Stimulated activated CD8-positive, alpha-beta memory T cell treated with anti-CD3 and anti-CD28 coated beads, Interleukin-2, amount 100 ng/mL, for 1 hour (primary cell): ENCODE results near the gene LRBA.

Experiments
- DNase-seq, 2 donors: peaks; one replicate each; pipeline ENCODE4 v3.0.0-alpha.2; 2020; ENCODE audit warnings: low read depth in 2 of 2

The LRBA gene

GRCh38 chr4:150590631-150591030 lies 424.5 kb downstream of the LRBA start:
- no peak for DNase-seq

GRCh38 chr4:150589157-150589556 lies 425.9 kb downstream of the LRBA start:
- no peak for DNase-seq

- DNase-seq, result no peak
These were observed 426.8 kb downstream of the LRBA start for GRCh38 chr4:150588316-150588715.

GRCh38 chr4:150586162-150586810 lies 428.8 kb downstream of the LRBA start:
- DNase-seq, result no peak

GRCh38 chr4:150585611-150586010 lies 429.5 kb downstream of the LRBA start:
- DNase-seq, result no peak

GRCh38 chr4:150584111-150584915 lies 430.8 kb downstream of the LRBA start:
- no peak for DNase-seq

- no peak for DNase-seq
These were observed 431.6 kb downstream of the LRBA start for GRCh38 chr4:150583287-150584110.

GRCh38 chr4:150582873-150583286 lies 432.2 kb downstream of the LRBA start:
- no peak for DNase-seq

GRCh38 chr4:150582146-150582872 lies 432.8 kb downstream of the LRBA start, which contains the start of gene MAB21L2:
TSS of gene MAB21L2 (plus strand) at chr4:150582151. CDS start at chr4:150583030, 879 bp downstream.
- no peak for DNase-seq

- no peak for DNase-seq
These were observed 433.4 kb downstream of the LRBA start for GRCh38 chr4:150581641-150582051.

- DNase-seq, result no peak
These were observed 434.0 kb downstream of the LRBA start for GRCh38 chr4:150581056-150581605.

GRCh38 chr4:150580306-150580705 lies 434.8 kb downstream of the LRBA start:
- DNase-seq, result no peak

GRCh38 chr4:150579551-150580234 lies 435.4 kb downstream of the LRBA start:
- DNase-seq, result no peak

GRCh38 chr4:150578745-150579501 lies 436.2 kb downstream of the LRBA start:
- DNase-seq, result no peak

- no peak for DNase-seq
These were observed 437.3 kb downstream of the LRBA start for GRCh38 chr4:150577796-150578195.

- DNase-seq, result no peak
These were observed 440.4 kb downstream of the LRBA start for GRCh38 chr4:150574678-150575077.

GRCh38 chr4:150573534-150573933 lies 441.6 kb downstream of the LRBA start:
- DNase-seq, result no peak

GRCh38 chr4:150572704-150573504 lies 442.2 kb downstream of the LRBA start:
- no peak for DNase-seq

GRCh38 chr4:150570862-150571261 lies 444.2 kb downstream of the LRBA start:
- no peak for DNase-seq
